Activated CD4-positive, alpha-beta T cell treated with anti-CD3 and anti-CD28 coated beads, Interleukin-2, amount 10 ng/mL, durations not matched to agents 24 days and 14 days (primary cell): Measurements from ENCODE around the gene DNAJB12. TPM values are rescaled to one million over a fixed set of nuclear protein-coding genes. Genes with fewer than 3 reads are reported as not detected.
"Not testable (repeated sequence)": the region's sequence is repeated elsewhere in the genome, so short reads cannot be mapped to it uniquely, and the experiment has no call there.

Source experiments
- DNase-seq: peaks from one replicate; pipeline ENCODE4 v3.0.0; 2022
- H3K27ac Mint-ChIP-seq: one replicate; pipeline ENCODE4 v1.8.0; 2022; ENCODE audit warnings: mild to moderate bottlenecking, mixed read lengths
- H3K27me3 Mint-ChIP-seq: one replicate; pipeline ENCODE4 v1.8.0; 2022; ENCODE audit warnings: mixed read lengths
- H3K36me3 Mint-ChIP-seq: one replicate; pipeline ENCODE4 v1.8.0; 2022; ENCODE audit warnings: low read depth, mild to moderate bottlenecking, mixed read lengths
- H3K4me1 Mint-ChIP-seq: one replicate; pipeline ENCODE4 v1.8.0; 2021; ENCODE audit warnings: mixed read lengths
- H3K4me3 Mint-ChIP-seq: one replicate; pipeline ENCODE4 v1.8.0; 2022; ENCODE audit warnings: mild to moderate bottlenecking, moderate library complexity, mixed read lengths
- H3K9me3 Mint-ChIP-seq: one replicate; pipeline ENCODE4 v1.8.0; 2021; ENCODE audit warnings: mixed read lengths
- intact Hi-C: fragments of 100-400 bp; cut with micrococcal nuclease; formaldehyde crosslinking; loops from one replicate; pipeline ENCODE4 v1.15.1; 2023
- total RNA-seq: library from RNA; stranded (reverse); gene quantifications from 2 replicates; pipeline ENCODE4 v1.2.3, GENCODE V29; 2022

Gene DNAJB12
- total RNA-seq, 1 donor from 2014 or later: 35.1 TPM

- H3K36me3 Mint-ChIP-seq: peaks cover 16% of the 10 kb centered on the region
- H3K27me3 Mint-ChIP-seq: no peaks in the 10 kb centered on the region
- peaks cover 19% of the 10 kb centered on the region for H3K4me1 Mint-ChIP-seq
- intact Hi-C loops: no loop called here
- DNase-seq: peak; percentile 77
- no peaks in the 10 kb centered on the region for H3K9me3 Mint-ChIP-seq
- H3K27ac Mint-ChIP-seq: peak overlapping the region; percentile 69
- peak overlapping the region; percentile 30 for H3K4me3 Mint-ChIP-seq
These were observed 15.5 kb upstream of the DNAJB12 start for GRCh38 chr10:72370201-72370722.

- peaks cover 11% of the 10 kb centered on the region for H3K36me3 Mint-ChIP-seq
- intact Hi-C loops: no loop called here
- H3K4me3 Mint-ChIP-seq: no peak overlapping the region
- H3K27ac Mint-ChIP-seq: no peak overlapping the region
- H3K9me3 Mint-ChIP-seq: no peaks in the 10 kb centered on the region
- no peaks in the 10 kb centered on the region for H3K27me3 Mint-ChIP-seq
- DNase-seq: no peak
- H3K4me1 Mint-ChIP-seq: peaks cover 29% of the 10 kb centered on the region
These were observed 12.7 kb upstream of the DNAJB12 start for GRCh38 chr10:72367301-72367960.

GRCh38 chr10:72365106-72365895 lies 10.6 kb upstream of the DNAJB12 start:
- H3K4me1 Mint-ChIP-seq: peaks cover 24% of the 10 kb centered on the region
- no peaks in the 10 kb centered on the region for H3K9me3 Mint-ChIP-seq
- DNase-seq: no peak
- peaks cover 10% of the 10 kb centered on the region for H3K36me3 Mint-ChIP-seq
- H3K4me3 Mint-ChIP-seq: peak overlapping the region; percentile 11
- H3K27ac Mint-ChIP-seq: no peak overlapping the region
- intact Hi-C loops: loop anchor here (2.0 kb wide), 1 partner anchor 328 kb away; the partner anchor contains the start of gene MCU
- H3K27me3 Mint-ChIP-seq: peaks cover 3% of the 10 kb centered on the region

GRCh38 chr10:72364239-72364777 lies 9.6 kb upstream of the DNAJB12 start:
- Mint-ChIP-seq H3K36me3 (peaks cover 8% of the 10 kb centered on the region), H3K4me1 (peaks cover 20% of the 10 kb centered on the region), H3K27me3 (peaks cover 6% of the 10 kb centered on the region), H3K9me3 (no peaks in the 10 kb centered on the region), H3K27ac (no peak overlapping the region), H3K4me3 (peak overlapping the region; percentile 21)
- intact Hi-C loops: loop anchor here (1.0 to 5.0 kb wide), 6 partner anchors 198 to 697 kb away; partner anchors contain the start of genes MCU and MICU1
- DNase-seq: peak; percentile 96

GRCh38 chr10:72356987-72357386 lies 2.3 kb upstream of the DNAJB12 start:
- Mint-ChIP-seq H3K27ac (no peak overlapping the region), H3K9me3 (no peaks in the 10 kb centered on the region), H3K4me1 (peaks cover 15% of the 10 kb centered on the region), H3K4me3 (no peak overlapping the region), H3K27me3 (peaks cover 6% of the 10 kb centered on the region), H3K36me3 (peaks cover 2% of the 10 kb centered on the region)
- intact Hi-C loops: loop anchor here (10.0 kb wide), 1 partner anchor 808 kb away; the partner anchor contains the start of genes ECD and FAM149B1
- DNase-seq: no peak

GRCh38 chr10:72356115-72356514 lies 1.4 kb upstream of the DNAJB12 start:
- intact Hi-C loops: loop anchor here (10.0 kb wide), 1 partner anchor 809 kb away; the partner anchor contains the start of genes ECD and FAM149B1
- Mint-ChIP-seq H3K27ac (no peak overlapping the region), H3K4me3 (no peak overlapping the region), H3K36me3 (peaks cover 7% of the 10 kb centered on the region), H3K27me3 (peaks cover 6% of the 10 kb centered on the region), H3K4me1 (peaks cover 23% of the 10 kb centered on the region), H3K9me3 (no peaks in the 10 kb centered on the region)
- no peak for DNase-seq

GRCh38 chr10:72355214-72355555 lies 466 bp upstream of the DNAJB12 start:
- Mint-ChIP-seq H3K27ac (peak overlapping the region; percentile 99), H3K4me1 (peaks cover 23% of the 10 kb centered on the region), H3K36me3 (peaks cover 13% of the 10 kb centered on the region), H3K4me3 (peak overlapping the region; percentile 90), H3K27me3 (peaks cover 3% of the 10 kb centered on the region), H3K9me3 (no peaks in the 10 kb centered on the region)
- intact Hi-C loops: loop anchor here (10.0 kb wide), 1 partner anchor 810 kb away; the partner anchor contains the start of genes ECD and FAM149B1
- DNase-seq: no peak

GRCh38 chr10:72353965-72354355 lies 759 bp downstream of the DNAJB12 start:
- intact Hi-C loops: loop anchor here (10.0 kb wide), 1 partner anchor 811 kb away; the partner anchor contains the start of genes ECD and FAM149B1
- DNase-seq: no peak
- H3K36me3 Mint-ChIP-seq: peaks cover 17% of the 10 kb centered on the region
- H3K4me1 Mint-ChIP-seq: peaks cover 30% of the 10 kb centered on the region
- no peaks in the 10 kb centered on the region for H3K27me3 Mint-ChIP-seq
- no peaks in the 10 kb centered on the region for H3K9me3 Mint-ChIP-seq
- peak overlapping the region; percentile 90 for H3K4me3 Mint-ChIP-seq
- H3K27ac Mint-ChIP-seq: peak overlapping the region; percentile 99

GRCh38 chr10:72353028-72353964 lies 1.4 kb downstream of the DNAJB12 start:
- DNase-seq: peak; percentile 62
- peaks cover 31% of the 10 kb centered on the region for H3K4me1 Mint-ChIP-seq
- peak overlapping the region; percentile 90 for H3K4me3 Mint-ChIP-seq
- H3K36me3 Mint-ChIP-seq: peaks cover 22% of the 10 kb centered on the region
- H3K9me3 Mint-ChIP-seq: no peaks in the 10 kb centered on the region
- H3K27me3 Mint-ChIP-seq: no peaks in the 10 kb centered on the region
- peak overlapping the region; percentile 99 for H3K27ac Mint-ChIP-seq
- intact Hi-C loops: loop anchor here (10.0 kb wide), 1 partner anchor 812 kb away; the partner anchor contains the start of genes ECD and FAM149B1

- intact Hi-C loops: loop anchor here (10.0 kb wide), 1 partner anchor 813 kb away; the partner anchor contains the start of genes ECD and FAM149B1
- H3K9me3 Mint-ChIP-seq: no peaks in the 10 kb centered on the region
- DNase-seq: peak; percentile 57
- H3K4me1 Mint-ChIP-seq: peaks cover 31% of the 10 kb centered on the region
- no peak overlapping the region for H3K27ac Mint-ChIP-seq
- H3K4me3 Mint-ChIP-seq: no peak overlapping the region
- peaks cover 22% of the 10 kb centered on the region for H3K36me3 Mint-ChIP-seq
- no peaks in the 10 kb centered on the region for H3K27me3 Mint-ChIP-seq
These were observed 3.2 kb downstream of the DNAJB12 start for GRCh38 chr10:72351479-72351878.

- intact Hi-C loops: no loop called here
- no peaks in the 10 kb centered on the region for H3K9me3 Mint-ChIP-seq
- H3K4me1 Mint-ChIP-seq: peaks cover 24% of the 10 kb centered on the region
- H3K4me3 Mint-ChIP-seq: no peak overlapping the region
- H3K27me3 Mint-ChIP-seq: no peaks in the 10 kb centered on the region
- no peak for DNase-seq
- H3K27ac Mint-ChIP-seq: no peak overlapping the region
- peaks cover 23% of the 10 kb centered on the region for H3K36me3 Mint-ChIP-seq
These were observed 5.3 kb downstream of the DNAJB12 start for GRCh38 chr10:72349438-72349837.

- H3K36me3 Mint-ChIP-seq: peaks cover 29% of the 10 kb centered on the region
- no peak overlapping the region for H3K4me3 Mint-ChIP-seq
- H3K27me3 Mint-ChIP-seq: no peaks in the 10 kb centered on the region
- no peaks in the 10 kb centered on the region for H3K9me3 Mint-ChIP-seq
- intact Hi-C loops: no loop called here
- DNase-seq: no peak
- H3K4me1 Mint-ChIP-seq: peaks cover 24% of the 10 kb centered on the region
- no peak overlapping the region for H3K27ac Mint-ChIP-seq
These were observed 6.4 kb downstream of the DNAJB12 start for GRCh38 chr10:72348282-72348681.

- DNase-seq, intact Hi-C loops, H3K9me3 Mint-ChIP-seq, H3K27ac Mint-ChIP-seq, H3K4me3 Mint-ChIP-seq, H3K27me3 Mint-ChIP-seq: not testable (repeated sequence)
- Mint-ChIP-seq H3K4me1 (peaks cover 12% of the 10 kb centered on the region), H3K36me3 (peaks cover 31% of the 10 kb centered on the region)
These were observed 8.6 kb downstream of the DNAJB12 start for GRCh38 chr10:72346117-72346516.
